ENCODE measurements around the gene NACC2. TPM values are rescaled to one million over a fixed set of nuclear protein-coding genes. Genes with fewer than 3 reads are reported as not detected.

NACC2 gene
- total RNA-seq, 4 donors from 2014 or later: 45.6 to 55.7 (median 49.8) TPM

- Histone ChIP-seq H3K4me3 (no peak overlapping the region), H3K27me3 (no peaks in the 10 kb centered on the region), H3K9me3 (no peaks in the 10 kb centered on the region), H3K36me3 (peaks cover 0 to 34% (median 0%) of the 10 kb centered on the region in 3 donors), H3K27ac (peak overlapping the region in 1 of 4 donors; percentile 30), H3K4me1 (peaks cover 0 to 47% (median 26%) of the 10 kb centered on the region in 4 donors)
- TF ChIP-seq CTCF (IDR thresholded peaks at IDR 0.05) (no peak), EP300 (IDR thresholded peaks at IDR 0.05) (no peak), POLR2A (IDR thresholded peaks at IDR 0.05) (no peak)
- WGBS, 2 donors: 83 to 91% methylated on average over 13 of the region's 13 CpGs
- no peak for DNase-seq (ENCODE audit: low spot score in 2 of 2)
These were observed 20.1 kb upstream of the NACC2 start for GRCh38 chr9:136115206-136115605.

- Histone ChIP-seq H3K27ac (peak overlapping the region in 1 of 4 donors; percentile 30), H3K4me1 (peaks cover 0 to 47% (median 26%) of the 10 kb centered on the region in 4 donors), H3K36me3 (peaks cover 0 to 34% (median 0%) of the 10 kb centered on the region in 3 donors), H3K4me3 (no peak overlapping the region), H3K27me3 (no peaks in the 10 kb centered on the region), H3K9me3 (no peaks in the 10 kb centered on the region)
- 76 to 82% methylated on average over 18 of the region's 18 CpGs for WGBS, 2 donors
- TF ChIP-seq CTCF (IDR thresholded peaks at IDR 0.05) (no peak), EP300 (IDR thresholded peaks at IDR 0.05) (no peak)
- no peak for DNase-seq (ENCODE audit: low spot score in 2 of 2)
These were observed 19.5 kb upstream of the NACC2 start for GRCh38 chr9:136114610-136115009.

GRCh38 chr9:136112541-136112940, 17.5 kb upstream of the NACC2 start:
- H3K4me1 ChIP-seq: peaks cover 3 to 56% (median 31%) of the 10 kb centered on the region in 4 donors
- H3K4me3 ChIP-seq: no peak overlapping the region
- no peak for DNase-seq (ENCODE audit: low spot score in 2 of 2)
- peaks cover 0 to 34% (median 0%) of the 10 kb centered on the region in 3 donors for H3K36me3 ChIP-seq
- peak overlapping the region in 1 of 4 donors; percentile 86 for H3K27ac ChIP-seq
- H3K27me3 ChIP-seq: no peaks in the 10 kb centered on the region
- no peaks in the 10 kb centered on the region for H3K9me3 ChIP-seq
- TF ChIP-seq EP300 (IDR thresholded peaks at IDR 0.05): no peak
- TF ChIP-seq POLR2A (IDR thresholded peaks at IDR 0.05): no peak
- TF ChIP-seq CTCF (IDR thresholded peaks at IDR 0.05): no peak
- WGBS, 2 donors: 87 to 90% methylated on average over 9 to 11 of the region's 11 CpGs

GRCh38 chr9:136111910-136112309, 16.8 kb upstream of the NACC2 start:
- Histone ChIP-seq H3K4me1 (peaks cover 3 to 50% (median 28%) of the 10 kb centered on the region in 4 donors), H3K9me3 (no peaks in the 10 kb centered on the region), H3K36me3 (peaks cover 0 to 34% (median 0%) of the 10 kb centered on the region in 3 donors), H3K27me3 (no peaks in the 10 kb centered on the region), H3K27ac (peak overlapping the region in 2 of 4 donors; percentile 78 to 86), H3K4me3 (no peak overlapping the region)
- TF ChIP-seq CTCF (IDR thresholded peaks at IDR 0.05) (no peak), POLR2A (IDR thresholded peaks at IDR 0.05) (no peak)
- WGBS, 2 donors: 60 to 66% methylated on average over 11 to 16 of the region's 16 CpGs
- no peak for DNase-seq (ENCODE audit: low spot score in 2 of 2)

GRCh38 chr9:136111190-136111589, 16.1 kb upstream of the NACC2 start:
- peaks cover 3 to 49% (median 30%) of the 10 kb centered on the region in 4 donors for H3K4me1 ChIP-seq
- peak overlapping the region in 3 of 4 donors; percentile 27 to 86 (median 78) for H3K27ac ChIP-seq
- TF ChIP-seq EP300 (IDR thresholded peaks at IDR 0.05) (no peak), POLR2A (IDR thresholded peaks at IDR 0.05) (no peak), CTCF (IDR thresholded peaks at IDR 0.05) (no peak)
- WGBS, 2 donors: 67 to 88% methylated on average over 7 to 22 of the region's 22 CpGs
- H3K9me3 ChIP-seq: no peaks in the 10 kb centered on the region
- no peaks in the 10 kb centered on the region for H3K27me3 ChIP-seq
- DNase-seq (ENCODE audit: low spot score in 2 of 2): no peak
- H3K36me3 ChIP-seq: peaks cover 0 to 26% (median 0%) of the 10 kb centered on the region in 3 donors
- H3K4me3 ChIP-seq: no peak overlapping the region
